Neural progenitor cell (in vitro differentiated cells): ENCODE measurements around the gene SCART1.
"Not testable (repeated sequence)": the region's sequence is repeated elsewhere in the genome, so short reads cannot be mapped to it uniquely, and the experiment has no call there.

Source experiments
- EZH2 ChIP-seq: fragments of 200-600 bp; sonication (generic); IDR thresholded peaks from 2 replicates; pipeline ENCODE4 v1.6.1; 2017; ENCODE audit warnings: antibody characterized with exemption, mild to moderate bottlenecking, moderate library complexity
- EZH2phosphoT487 ChIP-seq: fragments of 200-600 bp; sonication (generic); IDR thresholded peaks from 2 replicates; pipeline ENCODE4 v1.6.1; 2017; ENCODE audit warnings: antibody characterized with exemption
- TF ChIP-seq, protein P1 (sequence below): fragments of 200-600 bp; sonication (generic); IDR thresholded peaks from 2 replicates; pipeline ENCODE4 v1.5.1; 2017; ENCODE audit warnings: antibody characterized with exemption, mild to moderate bottlenecking

- TF ChIP-seq, protein P1, sequence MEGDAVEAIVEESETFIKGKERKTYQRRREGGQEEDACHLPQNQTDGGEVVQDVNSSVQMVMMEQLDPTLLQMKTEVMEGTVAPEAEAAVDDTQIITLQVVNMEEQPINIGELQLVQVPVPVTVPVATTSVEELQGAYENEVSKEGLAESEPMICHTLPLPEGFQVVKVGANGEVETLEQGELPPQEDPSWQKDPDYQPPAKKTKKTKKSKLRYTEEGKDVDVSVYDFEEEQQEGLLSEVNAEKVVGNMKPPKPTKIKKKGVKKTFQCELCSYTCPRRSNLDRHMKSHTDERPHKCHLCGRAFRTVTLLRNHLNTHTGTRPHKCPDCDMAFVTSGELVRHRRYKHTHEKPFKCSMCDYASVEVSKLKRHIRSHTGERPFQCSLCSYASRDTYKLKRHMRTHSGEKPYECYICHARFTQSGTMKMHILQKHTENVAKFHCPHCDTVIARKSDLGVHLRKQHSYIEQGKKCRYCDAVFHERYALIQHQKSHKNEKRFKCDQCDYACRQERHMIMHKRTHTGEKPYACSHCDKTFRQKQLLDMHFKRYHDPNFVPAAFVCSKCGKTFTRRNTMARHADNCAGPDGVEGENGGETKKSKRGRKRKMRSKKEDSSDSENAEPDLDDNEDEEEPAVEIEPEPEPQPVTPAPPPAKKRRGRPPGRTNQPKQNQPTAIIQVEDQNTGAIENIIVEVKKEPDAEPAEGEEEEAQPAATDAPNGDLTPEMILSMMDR = not testable (repeated sequence)
- not testable (repeated sequence) for TF ChIP-seq EZH2phosphoT487, EZH2
Measured at GRCh38 chr10:133469205-133469604, 15.5 kb downstream of the SCART1 start.
